Stimulated activated CD8-positive, alpha-beta memory T cell treated with anti-CD3 and anti-CD28 coated beads, Interleukin-7, amount 100 ng/mL, for 24 hours (primary cell): ENCODE data around the gene DMRTA1.
"Not testable (repeated sequence)": the region's sequence is repeated elsewhere in the genome, so short reads cannot be mapped to it uniquely, and the experiment has no call there.

Source experiments
- DNase-seq: peaks from one replicate; pipeline ENCODE4 v3.0.0-alpha.2; 2020; ENCODE audit warnings: low read depth

The DMRTA1 gene

DNA sequence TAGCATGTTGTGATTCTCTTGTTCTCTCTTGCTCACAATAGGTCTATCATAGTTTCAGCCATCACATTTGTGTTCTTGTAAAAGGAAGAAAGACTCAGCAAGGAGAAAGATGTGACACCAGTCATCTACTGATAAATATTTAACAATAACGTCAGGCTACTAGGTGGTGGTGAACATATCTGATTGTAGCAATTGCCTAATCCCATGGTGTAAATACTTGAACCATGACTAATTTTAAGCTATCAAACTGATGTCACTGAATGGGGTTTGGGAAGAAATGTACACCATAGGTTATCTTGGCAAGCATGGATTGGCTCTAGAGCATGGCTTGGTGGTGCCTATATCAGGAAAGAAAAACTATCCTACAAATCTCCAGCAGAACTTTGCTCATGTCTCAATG is 16.6 kb downstream of the DMRTA1 start:
- no peak for DNase-seq

DNA sequence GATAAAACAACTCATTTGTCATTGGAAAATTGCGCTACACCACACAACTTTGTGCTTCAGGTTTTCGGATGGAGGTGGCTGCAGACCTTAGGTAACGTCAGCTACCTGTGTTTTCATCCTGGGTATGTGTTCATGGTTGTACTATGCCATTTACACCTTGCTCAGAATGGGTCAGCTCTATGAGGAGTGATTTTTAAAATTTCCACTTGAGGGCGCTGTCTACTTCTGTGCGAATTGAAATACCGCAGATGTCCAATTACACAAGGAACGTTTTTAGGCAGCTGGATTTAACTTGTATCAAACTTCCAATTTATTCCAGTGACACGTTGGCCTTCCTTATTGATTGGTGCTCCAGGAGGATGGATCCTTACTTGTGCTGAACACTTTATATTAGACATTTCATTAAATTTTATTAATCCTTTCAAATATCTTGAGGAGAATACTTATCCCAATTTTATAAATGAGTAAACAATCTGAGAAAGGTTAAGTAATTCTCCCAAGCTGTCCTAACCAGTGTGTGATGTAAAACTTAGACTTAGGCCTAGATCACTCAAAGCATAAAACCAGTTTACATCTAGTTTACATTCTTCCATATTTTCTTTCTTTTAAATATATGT is 23.4 kb downstream of the DMRTA1 start:
- no peak for DNase-seq

DNA sequence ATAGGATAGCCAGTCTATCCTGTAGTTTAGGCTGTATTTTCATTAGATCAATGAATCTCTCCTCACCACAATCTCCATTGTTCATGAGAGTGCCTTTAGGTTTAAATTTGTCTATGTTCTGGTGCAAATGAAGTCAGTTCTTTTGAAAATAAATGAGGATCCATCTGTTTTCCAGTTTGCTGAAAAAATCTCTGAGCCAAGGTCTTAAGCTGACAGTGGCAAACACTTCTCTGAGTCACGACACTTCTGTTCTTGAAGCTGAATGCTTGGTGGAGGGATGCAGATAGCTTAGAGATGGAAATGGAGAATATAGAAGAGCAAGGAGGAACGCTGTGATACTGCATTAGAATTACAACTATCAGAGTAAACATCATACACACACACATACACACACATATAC is 34.9 kb downstream of the DMRTA1 start:
- no peak for DNase-seq

DNA sequence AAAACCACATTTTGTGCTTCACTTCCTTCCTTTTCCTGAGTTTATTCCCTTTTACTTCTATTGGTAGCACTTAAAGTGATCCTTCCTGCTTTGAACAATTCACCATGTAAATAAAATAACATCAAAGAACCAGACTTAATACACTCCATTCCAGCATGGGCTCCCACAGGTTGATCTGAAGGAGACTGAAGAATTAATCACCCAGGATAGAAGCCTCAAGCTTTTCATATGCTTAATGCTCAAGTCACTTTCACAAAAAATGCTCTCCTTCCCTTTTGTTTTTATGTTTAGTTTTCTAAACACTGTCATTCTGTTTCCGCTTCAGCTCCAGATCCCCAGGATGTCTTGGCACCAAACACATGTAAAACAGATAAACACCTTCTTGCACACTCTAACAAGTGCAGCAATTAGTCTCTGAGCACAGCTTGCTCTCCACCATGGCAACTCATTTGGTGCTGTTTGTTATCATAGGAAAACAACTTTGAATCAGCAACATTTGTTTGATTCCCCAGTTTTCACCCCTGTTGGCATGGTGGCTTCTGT is 37.0 kb downstream of the DMRTA1 start:
- no peak for DNase-seq

DNA sequence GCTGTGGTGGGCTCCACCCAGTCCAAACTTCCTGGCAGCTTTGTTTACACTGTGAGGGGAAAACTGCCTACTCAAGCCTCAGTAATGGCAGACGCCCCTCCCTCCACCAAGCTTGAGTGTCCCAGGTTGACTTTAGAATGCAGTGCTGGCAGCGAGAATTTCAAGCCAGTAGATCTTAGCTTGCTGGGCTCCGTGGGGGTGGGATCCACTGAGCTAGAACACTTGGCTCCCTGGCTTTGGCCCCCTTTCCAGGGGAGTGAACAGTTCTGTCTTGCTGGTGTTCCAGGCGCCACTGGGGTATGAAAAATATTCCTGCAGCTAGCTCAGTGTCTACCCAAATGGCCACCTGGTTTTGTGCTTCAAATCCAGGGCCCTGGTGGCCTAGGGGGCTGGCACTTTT is 49.6 kb downstream of the DMRTA1 start:
- not testable (repeated sequence) for DNase-seq
